GM23338 (cell line): ENCODE results near the gene DAGLA. TPM values are rescaled to one million over a fixed set of nuclear protein-coding genes. Genes with fewer than 3 reads are reported as not detected.

Experiments used
- ATAC-seq: fragments of 200-7000 bp; cut with Tn5 transposase; 3 replicates; pipeline ENCODE4 v1.9.1; 2020
- DNase-seq: peaks from one replicate; pipeline ENCODE4 v3.0.0-alpha.2; 2015; ENCODE audit warnings: low spot score
- H2AFZ ChIP-seq: fragments of 200-600 bp; sonication (generic); 2 replicates; pipeline ENCODE4 v1.8.0; 2016; ENCODE audit warnings: antibody characterized with exemption, mild to moderate bottlenecking, moderate library complexity
- H3F3A ChIP-seq: fragments of 200-600 bp; sonication (generic); replicated peaks from 2 replicates; pipeline ENCODE4 v1.8.0; 2017; ENCODE audit warnings: antibody characterized with exemption, mixed run types, low read depth
- H3K27ac ChIP-seq: fragments of 200-600 bp; sonication (generic); 2 replicates; pipeline ENCODE4 v1.6.1; 2016; ENCODE audit warnings: low read depth
- H3K27me3 ChIP-seq: fragments of 200-600 bp; sonication (generic); 2 replicates; pipeline ENCODE4 v1.8.0; 2016; ENCODE audit warnings: mild to moderate bottlenecking, mixed run types, moderate library complexity; ENCODE audit not compliant: insufficient read depth
- H3K36me3 ChIP-seq: fragments of 200-600 bp; sonication (generic); 2 replicates; pipeline ENCODE4 v1.8.0; 2016; ENCODE audit warnings: mild to moderate bottlenecking; ENCODE audit not compliant: insufficient read depth
- H3K4me1 ChIP-seq: fragments of 200-600 bp; sonication (generic); 2 replicates; pipeline ENCODE4 v1.8.0; 2016; ENCODE audit warnings: mild to moderate bottlenecking, moderate library complexity; ENCODE audit not compliant: insufficient read depth
- H3K4me2 ChIP-seq: fragments of 200-600 bp; sonication (generic); 2 replicates; pipeline ENCODE4 v1.7.1; 2017; ENCODE audit warnings: mixed run types
- H3K4me3 ChIP-seq: fragments of 200-600 bp; sonication (generic); 2 replicates; pipeline ENCODE4 v1.6.1; 2016; ENCODE audit warnings: mixed run types
- H3K79me2 ChIP-seq: fragments of 200-600 bp; sonication (generic); replicated peaks from 2 replicates; pipeline ENCODE4 v1.8.0; 2017; ENCODE audit warnings: mild to moderate bottlenecking; ENCODE audit not compliant: insufficient read depth
- H3K9me2 ChIP-seq: fragments of 200-600 bp; sonication (generic); 2 replicates; pipeline ENCODE4 v1.8.0; 2017; ENCODE audit not compliant: insufficient read depth
- H4K20me1 ChIP-seq: fragments of 200-600 bp; sonication (generic); replicated peaks from 2 replicates; pipeline ENCODE4 v1.8.0; 2017; ENCODE audit warnings: mild to moderate bottlenecking; ENCODE audit not compliant: insufficient read depth
- H3K27ac Mint-ChIP-seq: 2 replicates; pipeline ENCODE4 v1.8.0; 2020; ENCODE audit warnings: inconsistent platforms, mild to moderate bottlenecking, moderate library complexity, mixed read lengths
- H3K27me3 Mint-ChIP-seq: 3 replicates; pipeline ENCODE4 v1.8.0; 2022; ENCODE audit warnings: low read depth, mild to moderate bottlenecking, moderate library complexity, mixed read lengths, inconsistent platforms; ENCODE audit not compliant: insufficient read depth, poor library complexity
- H3K36me3 Mint-ChIP-seq: 3 replicates; pipeline ENCODE4 v1.8.0; 2021; ENCODE audit warnings: low read depth, mild to moderate bottlenecking, inconsistent platforms, moderate library complexity, mixed read lengths
- H3K4me1 Mint-ChIP-seq: 3 replicates; pipeline ENCODE4 v1.8.0; 2020; ENCODE audit warnings: mild to moderate bottlenecking, inconsistent platforms, mixed read lengths
- H3K4me3 Mint-ChIP-seq: 3 replicates; pipeline ENCODE4 v1.8.0; 2021; ENCODE audit warnings: moderate library complexity, mild to moderate bottlenecking, inconsistent platforms, mixed read lengths
- H3K9me3 Mint-ChIP-seq: 3 replicates; pipeline ENCODE4 v1.8.0; 2020; ENCODE audit warnings: moderate library complexity, mild to moderate bottlenecking, inconsistent platforms, mixed read lengths
- ETS1 ChIP-seq: IDR thresholded peaks from 2 replicates; pipeline ENCODE4 v1.6.1; 2016; ENCODE audit warnings: antibody characterized with exemption
- REST ChIP-seq: IDR thresholded peaks from one replicate; pipeline ENCODE4 v1.6.1; 2018; ENCODE audit warnings: antibody characterized with exemption; ENCODE audit not compliant: unreplicated experiment
- ZNF114 ChIP-seq: fragments of 250-450 bp; sonication (Bioruptor Pico); IDR thresholded peaks from 2 replicates; pipeline ENCODE4 v1.5.0; 2020; ENCODE audit warnings: mild to moderate bottlenecking, moderate library complexity
- ZNF462 ChIP-seq: fragments of 250-450 bp; sonication (Bioruptor Pico); IDR thresholded peaks from 2 replicates; pipeline ENCODE4 v1.5.0; 2020; ENCODE audit warnings: mild to moderate bottlenecking, moderate library complexity
- polyA plus RNA-seq: library from polyadenylated mRNA; unstranded; fragments of >200 nt; fragmentation: Nextera tagmentation; extraction: Ambion mirVana; gene quantifications from 2 replicates; pipeline ENCODE4 v1.2.1, GENCODE V29; 2016
- total RNA-seq: library from RNA; depleted of rRNA; stranded (reverse); fragments of >200 nt; shearing (Covaris generic); gene quantifications from 2 replicates; pipeline ENCODE4 v1.2.3, GENCODE V29; 2014

DAGLA gene
- total and polyA plus RNA-seq, 2 experiments from 2014 or later = 0.55 to 2.5 TPM

GRCh38 chr11:61784506-61784805 lies 104.3 kb downstream of the DAGLA start (continued):
- TF ChIP-seq ZNF462 (CRISPR knock-in tag) = no peak

- ATAC-seq (no peak), DNase-seq (no peak)
- Mint-ChIP-seq H3K4me3 (no peak overlapping the region), H3K27me3 (peaks cover 19% of the 10 kb centered on the region), H3K27ac (no peak overlapping the region), H3K4me1 (peaks cover 3% of the 10 kb centered on the region; the same call in 2 of the 3 replicates), H3K36me3 (peaks cover 54% of the 10 kb centered on the region), H3K9me3 (no peaks in the 10 kb centered on the region)
- Histone ChIP-seq H3K4me1 (no peaks in the 10 kb centered on the region), H3K79me2 (peaks cover 6% of the 10 kb centered on the region; the same call in 1 of the 2 replicates), H3K27ac (no peak overlapping the region), H3K4me3 (no peak overlapping the region), H2AFZ (no peak overlapping the region), H3K27me3 (no peaks in the 10 kb centered on the region), H3K4me2 (no peak overlapping the region), H4K20me1 (peaks cover 12% of the 10 kb centered on the region), H3K9me2 (no peaks in the 10 kb centered on the region), H3K36me3 (peaks cover 15% of the 10 kb centered on the region), H3F3A (peaks cover 9% of the 10 kb centered on the region; the same call in 1 of the 2 replicates)
- TF ChIP-seq ZNF114 (CRISPR knock-in tag) (no peak), ETS1 (no peak), ZNF462 (CRISPR knock-in tag) (no peak), REST (no peak)
These were observed 105.7 kb downstream of the DAGLA start for GRCh38 chr11:61785837-61786402.
